Kidney (tissue), 14 donors: Measurements from ENCODE around the gene GPR183. TPM values are rescaled to one million over a fixed set of nuclear protein-coding genes. Genes with fewer than 3 reads are reported as not detected.

Source experiments
- DNase-seq, 5 donors: peaks; one replicate each; pipeline ENCODE4 v3.0.0-alpha.2; 2013 to 2020
- FAIRE-seq: peaks from 2 replicates; lab custom pipeline; 2012; peaks lifted over from hg19 to GRCh38; lab: Jason Lieb, UNC
- H3K27ac ChIP-seq, 2 donors: one replicate each; pipeline ENCODE4 v1.7.0; 2013; ENCODE audit warnings: low read depth in 2 of 2, low read length in 2 of 2, inconsistent platforms in 1 of 2
- H3K27me3 ChIP-seq: one replicate; pipeline ENCODE4 v1.7.1; 2013; ENCODE audit warnings: low read length, inconsistent platforms; ENCODE audit not compliant: control insufficient read depth, insufficient read depth
- H3K36me3 ChIP-seq, 3 donors: one replicate each; pipeline versions ENCODE4 v1.7.0 to v1.7.1; 2013; ENCODE audit warnings: low read length in 3 of 3, control low read depth in 1 of 3, inconsistent platforms in 1 of 3; ENCODE audit not compliant: insufficient read depth in 3 of 3, control insufficient read depth in 2 of 3
- H3K4me1 ChIP-seq, 3 donors: one replicate each; pipeline versions ENCODE4 v1.7.0 to v1.7.1; 2013; ENCODE audit warnings: low read length in 3 of 3, inconsistent platforms in 1 of 3, low read depth in 1 of 3; ENCODE audit not compliant: control insufficient read depth in 2 of 3, insufficient read depth in 2 of 3
- H3K4me3 ChIP-seq, 3 donors: one replicate each; pipeline versions ENCODE4 v1.7.0 to v1.8.1; 2013; ENCODE audit warnings: low read length in 3 of 3, control low read depth in 1 of 3, inconsistent platforms in 1 of 3
- H3K9ac ChIP-seq, 3 donors: one replicate each; pipeline versions ENCODE4 v1.7.0 to v1.7.1; 2013; ENCODE audit warnings: low read length in 3 of 3, control low read depth in 1 of 3, inconsistent platforms in 1 of 3
- H3K9me3 ChIP-seq, 3 donors: one replicate each; pipeline versions ENCODE4 v1.7.0 to v1.7.1; 2013; ENCODE audit warnings: low read length in 3 of 3, control low read depth in 1 of 3, inconsistent platforms in 1 of 3; ENCODE audit not compliant: control insufficient read depth in 2 of 3, insufficient read depth in 1 of 3
- intact Hi-C: fragments of 100-400 bp; cut with DNase I; formaldehyde crosslinking; loops from one replicate; pipeline ENCODE4 v1.11.1; 2022
- polyA plus RNA-seq: library from polyadenylated mRNA; stranded (reverse); fragments of 350-450 nt; fragmentation: Illumina TruSeq; extraction: RNeasy Lipid Tissue Mini Kit (QIAGEN cat#74804); gene quantifications from one replicate; pipeline ENCODE4 v1.2.3, GENCODE V29; 2014; ENCODE audit warnings: low read depth, low replicate concordance; ENCODE audit not compliant: insufficient read depth
- total RNA-seq: library from RNA; stranded (reverse); fragmentation: NEBNext Ultra II Directional; extraction: Animal tissue kit (Norgen Biotek cat#: 25700); gene quantifications from one replicate; pipeline ENCODE4 v1.2.1, GENCODE V29; 2021
- TF ChIP-seq, protein P1 (sequence below): IDR thresholded peaks from 3 replicates; pipeline ENCODE4 v1.5.1; 2012; ENCODE audit warnings: mild to moderate bottlenecking, moderate library complexity, borderline replicate concordance; ENCODE audit not compliant: insufficient read depth; ENCODE audit errors: extremely low read depth
- donor health status: control.
- donor health status: control.
- donor health status: control.
- donor health status: control.
- donor health status: control.
- donor health status: DM: yes; HTN: yes; CAD: no.
- donor health status: Normal renal cell carcinoma (clear cell type).

Gene GPR183
- total and polyA plus RNA-seq, 2 donors from 2014 or later: 1.7 to 11.8 TPM

DNA sequence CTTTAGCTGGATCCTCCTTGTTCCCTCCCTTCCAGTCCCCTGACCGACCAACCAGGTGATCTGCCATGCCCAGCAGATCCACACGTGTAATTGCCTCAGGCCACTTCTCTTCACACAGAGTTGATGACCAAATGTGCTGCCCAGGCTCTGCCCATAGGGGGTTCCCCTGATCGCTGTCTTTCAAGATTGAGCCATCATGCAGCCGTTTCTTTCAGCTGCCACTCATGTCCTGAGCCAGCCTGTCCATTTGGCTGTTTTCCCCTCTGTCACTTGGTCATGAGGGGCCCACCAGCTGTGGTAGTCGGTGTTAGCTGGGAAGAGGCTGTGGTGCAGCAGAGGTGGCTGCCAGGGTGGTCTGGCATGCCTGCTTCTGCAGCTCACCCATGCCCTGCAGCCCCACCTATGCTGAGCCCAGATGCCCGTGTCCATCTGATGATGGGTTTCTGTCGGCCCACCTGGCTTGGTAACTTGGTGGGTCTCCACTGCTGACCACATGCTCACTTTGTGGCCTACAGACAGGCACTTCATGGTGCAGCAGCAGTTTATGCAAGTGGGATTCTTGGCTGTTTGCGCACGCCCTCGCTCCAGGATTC is 35.6 kb upstream of the GPR183 start:
- H3K9ac ChIP-seq: no peak overlapping the region
- no peak overlapping the region for H3K4me3 ChIP-seq
- no peaks in the 10 kb centered on the region for H3K4me1 ChIP-seq
- H3K27ac ChIP-seq: no peak overlapping the region
- DNase-seq (no peak), FAIRE-seq (no peak)
- no peaks in the 10 kb centered on the region for H3K9me3 ChIP-seq
- intact Hi-C loops: no loop called here
- H3K27me3 ChIP-seq: no peaks in the 10 kb centered on the region
- peaks cover 0 to 22% (median 15%) of the 10 kb centered on the region in 3 donors for H3K36me3 ChIP-seq
- TF ChIP-seq, protein P1, sequence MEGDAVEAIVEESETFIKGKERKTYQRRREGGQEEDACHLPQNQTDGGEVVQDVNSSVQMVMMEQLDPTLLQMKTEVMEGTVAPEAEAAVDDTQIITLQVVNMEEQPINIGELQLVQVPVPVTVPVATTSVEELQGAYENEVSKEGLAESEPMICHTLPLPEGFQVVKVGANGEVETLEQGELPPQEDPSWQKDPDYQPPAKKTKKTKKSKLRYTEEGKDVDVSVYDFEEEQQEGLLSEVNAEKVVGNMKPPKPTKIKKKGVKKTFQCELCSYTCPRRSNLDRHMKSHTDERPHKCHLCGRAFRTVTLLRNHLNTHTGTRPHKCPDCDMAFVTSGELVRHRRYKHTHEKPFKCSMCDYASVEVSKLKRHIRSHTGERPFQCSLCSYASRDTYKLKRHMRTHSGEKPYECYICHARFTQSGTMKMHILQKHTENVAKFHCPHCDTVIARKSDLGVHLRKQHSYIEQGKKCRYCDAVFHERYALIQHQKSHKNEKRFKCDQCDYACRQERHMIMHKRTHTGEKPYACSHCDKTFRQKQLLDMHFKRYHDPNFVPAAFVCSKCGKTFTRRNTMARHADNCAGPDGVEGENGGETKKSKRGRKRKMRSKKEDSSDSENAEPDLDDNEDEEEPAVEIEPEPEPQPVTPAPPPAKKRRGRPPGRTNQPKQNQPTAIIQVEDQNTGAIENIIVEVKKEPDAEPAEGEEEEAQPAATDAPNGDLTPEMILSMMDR: no peak

DNA sequence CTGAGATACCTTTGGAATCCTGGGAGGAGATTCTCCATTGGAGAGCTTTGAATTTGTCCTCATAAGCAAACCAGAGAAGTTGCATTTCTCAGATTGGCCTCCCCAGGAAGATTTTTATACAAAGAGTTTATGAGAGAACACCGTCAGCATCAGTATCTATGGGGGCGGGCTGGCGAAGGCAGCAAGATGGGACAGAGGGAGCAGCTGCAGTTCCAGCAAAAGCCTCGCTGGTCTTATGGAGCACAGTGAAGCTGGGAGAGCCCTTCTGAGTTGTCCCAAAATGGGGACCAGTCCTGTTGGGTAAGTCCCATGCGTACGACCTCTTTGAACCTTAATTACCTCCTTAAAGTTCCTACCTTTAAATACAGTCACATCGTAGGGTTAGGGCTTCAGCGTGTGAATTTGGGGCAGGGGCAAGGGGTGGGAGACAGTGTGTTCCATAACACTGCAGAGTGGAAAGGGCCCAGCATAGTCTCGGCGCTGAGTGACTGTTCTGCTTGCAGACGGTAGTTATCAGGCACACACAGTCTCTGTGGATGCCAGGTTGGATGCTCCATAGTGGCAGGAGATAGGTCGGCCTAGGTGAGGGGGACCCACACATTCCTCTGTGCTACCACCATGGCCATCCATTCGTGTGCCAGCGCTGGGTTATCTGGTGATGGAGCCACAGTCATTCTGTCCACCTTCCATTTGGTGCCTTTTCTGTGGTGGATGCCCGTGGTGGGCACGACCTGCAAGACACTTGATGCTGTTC is 34.9 kb upstream of the GPR183 start:
- H3K36me3 ChIP-seq: peaks cover 0 to 17% (median 10%) of the 10 kb centered on the region in 3 donors
- FAIRE-seq (no peak), DNase-seq (no peak)
- intact Hi-C loops: no loop called here
- H3K27ac ChIP-seq: no peak overlapping the region
- H3K4me1 ChIP-seq: no peaks in the 10 kb centered on the region
- H3K27me3 ChIP-seq: no peaks in the 10 kb centered on the region
- TF ChIP-seq, protein P1: no peak
- no peak overlapping the region for H3K4me3 ChIP-seq
- no peaks in the 10 kb centered on the region for H3K9me3 ChIP-seq
- H3K9ac ChIP-seq: no peak overlapping the region

DNA sequence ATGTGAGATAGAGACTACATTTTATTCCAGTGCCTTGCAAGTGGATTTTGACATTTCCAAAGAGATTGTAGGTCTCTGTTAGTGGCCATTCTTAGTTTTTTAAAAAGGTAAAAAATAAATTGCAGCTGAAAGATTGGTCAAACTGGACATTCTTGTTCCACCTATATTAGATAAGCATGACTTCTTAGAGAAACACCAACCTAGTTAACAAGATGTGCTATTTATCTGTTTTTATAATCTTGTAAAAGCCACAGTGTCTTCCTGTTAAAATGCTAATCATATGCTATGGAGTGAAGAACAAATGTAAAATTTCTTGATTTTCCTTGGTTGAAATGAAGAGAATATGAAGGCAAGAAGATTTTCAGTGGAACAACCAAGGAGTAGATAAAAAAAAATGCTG is 33.4 kb upstream of the GPR183 start:
- DNase-seq: no peak

More for the DNA sequence above, 33.4 kb upstream of the GPR183 start:
- Histone ChIP-seq H3K9ac (no peak overlapping the region), H3K36me3 (peaks cover 0 to 10% (median 10%) of the 10 kb centered on the region in 3 donors), H3K27me3 (no peaks in the 10 kb centered on the region), H3K4me3 (no peak overlapping the region), H3K4me1 (no peaks in the 10 kb centered on the region), H3K9me3 (no peaks in the 10 kb centered on the region), H3K27ac (no peak overlapping the region)
- intact Hi-C loops: no loop called here
- TF ChIP-seq, protein P1: no peak
- no peak for FAIRE-seq
